ENCODE results near the gene FFAR1.
"Not testable (repeated sequence)": the region's sequence is repeated elsewhere in the genome, so short reads cannot be mapped to it uniquely, and the experiment has no call there.

Gene FFAR1

DNA sequence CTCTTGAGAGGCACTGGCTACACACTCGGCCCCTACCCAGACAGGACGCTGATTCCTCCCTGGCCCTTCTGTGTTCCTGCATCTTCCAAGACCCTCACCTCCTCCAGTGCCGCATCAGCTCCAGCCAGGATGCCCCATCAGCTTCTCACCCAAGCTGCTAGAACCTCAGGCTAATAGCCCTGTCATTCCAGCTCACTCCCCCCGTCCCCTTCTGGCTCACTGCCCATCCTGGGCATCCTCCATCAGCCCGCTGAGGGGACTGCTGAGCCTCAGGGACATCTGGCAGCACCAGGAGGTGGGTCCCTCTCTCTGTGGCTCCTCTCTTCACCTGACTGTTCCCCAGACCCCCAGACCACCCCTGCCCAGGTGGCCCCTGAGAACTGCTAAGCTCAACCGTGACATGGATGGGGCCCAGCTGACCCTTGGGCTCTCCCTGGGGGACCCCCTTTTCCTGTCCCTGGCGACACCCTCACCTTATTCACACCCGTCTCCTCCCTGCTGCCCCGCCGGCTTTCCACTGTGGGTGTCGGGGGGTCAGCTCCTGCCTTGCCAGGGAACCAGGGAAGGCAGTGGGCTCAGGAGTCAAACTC lies 15.4 kb downstream of the FFAR1 start:
- no peak for DNase-seq

DNA sequence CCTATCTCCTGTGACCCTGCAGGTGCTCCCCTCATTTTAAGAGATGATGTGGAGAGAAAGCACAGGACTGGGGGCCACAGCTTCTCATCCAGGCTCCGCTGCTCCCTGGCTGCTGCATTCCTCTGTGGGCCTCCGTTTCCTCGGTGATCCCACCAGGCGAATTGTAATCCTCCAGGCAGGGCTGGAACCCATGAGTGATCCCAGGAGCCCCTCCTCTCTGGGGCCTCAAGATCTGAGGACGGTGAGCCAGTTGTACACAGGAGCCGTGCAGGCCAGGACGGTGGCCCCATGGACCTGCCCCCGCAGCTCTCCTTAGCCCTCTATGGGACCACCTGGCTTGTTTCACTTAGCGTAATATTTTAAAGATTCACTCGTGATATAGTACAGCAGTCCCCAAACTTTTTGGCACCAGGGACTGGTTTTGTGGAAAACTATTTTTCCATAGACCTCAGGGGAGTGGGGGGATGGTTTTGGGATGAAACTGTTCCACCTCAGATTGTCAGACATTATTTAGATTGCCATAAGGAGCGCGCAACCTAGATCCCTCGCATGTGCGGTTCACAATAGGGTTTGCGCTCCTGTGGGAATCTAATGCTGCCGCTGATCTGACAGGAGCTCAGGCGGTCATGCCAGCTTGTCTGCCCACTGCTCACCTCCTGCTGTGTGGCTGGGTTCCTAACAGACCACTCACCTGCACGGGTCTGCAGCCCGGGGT lies 16.2 kb downstream of the FFAR1 start:
- DNase-seq, result no peak

DNA sequence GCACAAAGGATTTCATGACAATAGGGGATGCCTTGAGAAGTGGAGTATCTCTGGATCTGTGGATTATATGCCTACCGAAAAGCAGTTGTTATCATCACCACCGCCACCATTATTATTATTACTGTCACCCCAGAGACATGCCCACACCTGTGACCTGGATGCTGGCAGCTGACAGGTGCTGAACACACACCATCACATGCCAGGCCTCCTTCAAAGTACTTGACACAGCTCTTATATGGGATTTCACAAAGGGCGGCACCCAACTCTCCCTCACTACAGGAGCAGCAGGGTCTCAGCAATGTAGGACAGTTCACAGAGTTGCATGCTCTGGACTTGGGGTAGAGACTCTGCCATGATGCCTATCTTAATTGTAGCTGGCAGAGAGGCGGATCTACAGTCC lies 17.6 kb downstream of the FFAR1 start:
- DNase-seq, result no peak

DNA sequence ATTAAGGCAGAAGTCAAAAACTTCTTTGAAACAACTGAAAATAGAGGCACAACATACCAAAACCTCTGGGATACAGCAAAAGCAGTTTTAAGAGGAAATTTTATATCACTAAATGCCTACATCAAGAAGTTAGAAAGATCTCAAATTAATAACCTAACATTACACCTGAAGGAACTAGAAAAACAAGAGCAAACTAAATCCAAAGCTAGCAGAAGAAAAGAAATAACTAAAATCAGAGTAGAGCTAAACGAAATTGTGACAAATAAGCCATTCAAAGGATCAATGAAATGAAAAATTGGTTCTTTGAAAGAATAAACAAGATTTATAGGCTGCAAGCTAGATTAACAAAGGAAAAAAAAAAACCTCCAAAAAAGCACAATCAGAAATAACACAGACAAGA lies 20.7 kb downstream of the FFAR1 start:
- no peak for DNase-seq

DNA sequence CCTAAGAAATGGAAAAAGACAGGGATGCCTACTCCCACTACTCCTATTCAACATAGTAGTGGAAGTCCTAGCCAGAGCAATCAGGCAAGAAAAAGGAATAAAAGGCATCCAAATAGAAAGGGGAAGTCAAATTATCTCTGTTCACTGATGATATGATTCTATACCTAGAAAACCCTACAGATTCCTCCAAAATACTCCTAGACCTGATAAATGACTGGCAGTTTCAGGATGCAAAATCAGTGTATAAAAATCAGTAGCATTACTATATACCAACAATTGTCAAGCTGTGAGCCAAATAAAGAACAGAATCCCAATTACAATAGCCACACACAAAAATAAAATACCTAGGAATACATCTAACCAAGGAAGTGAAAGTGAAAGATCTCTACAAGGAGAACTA lies 21.8 kb downstream of the FFAR1 start:
- no peak for DNase-seq

DNA sequence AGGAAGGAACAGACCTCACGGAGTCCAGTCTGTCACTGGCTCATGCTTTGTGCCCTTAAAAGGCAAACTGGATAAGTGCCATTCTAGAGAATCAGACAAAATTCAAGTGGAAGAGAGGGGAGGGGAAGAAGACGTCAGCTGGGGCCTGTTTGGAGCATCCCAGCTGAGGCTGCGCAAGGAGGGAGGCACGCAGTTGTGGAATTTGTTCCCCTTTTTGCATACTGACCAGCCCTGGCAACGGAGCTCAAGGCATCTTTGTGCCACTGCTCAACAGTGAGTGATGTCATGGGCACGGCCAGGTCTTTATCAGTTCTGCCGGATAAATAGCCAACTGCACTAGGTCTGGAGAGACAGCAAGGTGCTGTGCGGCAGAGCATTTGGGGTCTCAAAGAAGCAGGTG lies 23.0 kb downstream of the FFAR1 start, which contains the start of gene GPR42:
TSS of gene GPR42 (plus strand) at position 347 of the 400 bp plus-strand sequence. CDS start 292 bp downstream, outside the sequence.
- DNase-seq, result no peak

DNA sequence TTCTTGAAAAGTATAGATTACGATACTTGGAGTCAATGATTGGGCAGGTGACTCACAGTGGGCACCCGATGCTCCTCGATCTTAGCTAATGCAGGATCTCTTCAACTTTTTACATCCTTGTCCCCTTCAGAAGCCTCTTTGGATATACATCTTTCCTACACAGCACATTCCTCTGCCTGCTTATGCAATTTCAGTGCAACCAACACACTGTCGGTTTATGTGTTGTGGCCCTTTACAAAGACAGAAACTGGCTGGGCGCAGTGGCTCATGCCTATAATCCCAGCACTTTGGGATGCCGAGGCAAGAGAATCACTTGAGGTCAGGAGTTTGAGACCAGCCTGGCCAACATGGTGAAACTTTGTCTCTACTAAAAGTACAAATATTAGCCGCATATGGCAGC lies 25.8 kb downstream of the FFAR1 start:
- no peak for DNase-seq

DNA sequence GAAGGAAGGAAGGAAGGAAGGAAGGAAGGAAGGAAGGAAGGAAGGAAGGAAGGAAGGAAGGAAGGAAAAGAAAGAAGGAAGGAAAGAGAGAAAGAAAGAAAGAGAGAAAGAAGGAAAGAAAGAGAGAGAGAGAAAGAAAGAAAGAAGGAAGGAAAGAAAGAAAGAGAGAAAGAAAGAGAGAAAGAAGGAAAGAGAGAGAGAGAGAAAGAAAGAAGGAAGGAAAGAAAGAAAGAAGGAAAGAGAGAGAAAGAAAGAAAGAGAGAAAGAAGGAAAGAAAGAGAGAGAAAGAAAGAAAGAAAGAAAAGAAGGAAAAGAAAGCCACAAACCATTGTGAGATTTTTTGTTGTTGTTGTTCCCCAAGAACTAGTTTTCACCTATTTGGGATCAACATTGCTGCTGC lies 26.3 kb downstream of the FFAR1 start:
- DNase-seq, result not testable (repeated sequence)

DNA sequence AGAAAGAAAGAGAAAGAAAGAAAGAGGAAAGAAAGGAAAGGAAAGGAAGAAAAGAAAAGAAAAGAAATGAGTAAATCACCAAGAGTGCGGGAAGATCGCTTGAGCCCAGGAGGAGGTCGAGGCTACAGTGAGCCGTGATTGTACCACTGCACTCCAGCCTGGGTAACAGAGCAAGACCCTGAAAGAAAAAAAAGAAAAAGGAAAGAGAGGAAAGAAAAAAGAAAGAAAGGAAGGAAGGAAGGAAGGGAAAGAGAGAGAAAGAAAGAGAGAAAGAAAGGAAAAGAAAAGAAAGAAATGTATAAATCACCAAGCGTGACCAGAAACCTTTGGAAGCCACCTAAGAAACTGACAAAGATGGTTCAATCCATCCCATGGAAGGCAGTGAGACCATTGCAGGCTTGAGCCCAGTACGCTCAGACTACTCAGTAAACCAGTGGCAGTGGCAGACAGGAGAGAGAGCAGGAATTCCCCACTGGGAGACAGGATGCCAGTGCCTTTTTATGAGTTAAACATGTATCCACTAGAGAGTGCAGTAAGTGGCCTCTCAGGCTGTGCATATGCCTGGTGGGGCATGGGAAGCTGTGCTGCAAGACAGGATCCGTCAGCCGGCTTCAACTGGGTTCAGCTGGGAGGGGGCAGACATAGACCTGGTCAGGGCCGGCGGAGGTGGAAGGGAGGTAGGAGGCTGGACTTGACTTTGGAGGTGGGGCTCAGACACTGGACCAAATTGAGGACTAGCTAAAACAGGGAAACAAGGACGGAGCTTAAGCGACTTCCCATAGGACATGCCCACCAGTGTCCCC lies 28.0 kb downstream of the FFAR1 start:
- no peak for DNase-seq

DNA sequence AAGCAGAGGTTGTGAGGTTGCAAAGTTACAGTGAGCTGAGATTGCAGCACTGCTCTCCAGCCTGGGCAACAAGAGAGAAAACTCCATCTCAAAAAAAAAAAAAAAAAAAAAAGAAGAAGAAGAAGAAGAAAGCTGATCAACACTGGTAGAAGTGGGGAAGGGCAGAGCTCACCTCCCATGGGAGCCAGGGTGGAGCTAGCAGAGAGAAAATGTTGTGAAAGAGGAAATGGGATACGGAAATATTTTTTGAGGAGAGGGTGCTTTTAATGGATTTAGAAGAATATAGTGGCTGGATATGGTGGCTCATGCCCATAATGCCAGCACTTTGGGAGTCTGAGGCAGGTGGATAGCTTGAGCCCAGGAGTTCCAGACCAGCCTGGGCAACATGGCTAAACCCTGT lies 30.0 kb downstream of the FFAR1 start:
- DNase-seq, result no peak

DNA sequence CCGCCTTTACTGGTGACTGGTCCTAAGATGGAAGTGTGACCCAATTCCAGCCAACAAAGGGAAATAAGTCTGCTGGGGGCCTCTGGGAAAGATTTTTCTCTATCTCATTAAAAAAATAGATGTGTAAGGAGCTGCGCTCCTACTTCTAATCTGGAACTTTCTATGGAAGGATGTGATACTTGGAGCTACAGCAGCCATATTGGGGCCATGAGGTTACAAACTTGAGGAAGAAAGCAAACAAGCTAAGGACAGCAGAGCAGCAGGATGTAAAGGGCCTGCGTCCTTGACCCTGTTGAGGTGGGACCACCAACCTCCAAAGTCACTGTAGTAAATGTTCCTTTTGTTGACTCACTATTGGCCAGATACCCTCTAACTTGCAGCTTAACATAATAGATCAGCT lies 30.7 kb downstream of the FFAR1 start:
- DNase-seq, result no peak

DNA sequence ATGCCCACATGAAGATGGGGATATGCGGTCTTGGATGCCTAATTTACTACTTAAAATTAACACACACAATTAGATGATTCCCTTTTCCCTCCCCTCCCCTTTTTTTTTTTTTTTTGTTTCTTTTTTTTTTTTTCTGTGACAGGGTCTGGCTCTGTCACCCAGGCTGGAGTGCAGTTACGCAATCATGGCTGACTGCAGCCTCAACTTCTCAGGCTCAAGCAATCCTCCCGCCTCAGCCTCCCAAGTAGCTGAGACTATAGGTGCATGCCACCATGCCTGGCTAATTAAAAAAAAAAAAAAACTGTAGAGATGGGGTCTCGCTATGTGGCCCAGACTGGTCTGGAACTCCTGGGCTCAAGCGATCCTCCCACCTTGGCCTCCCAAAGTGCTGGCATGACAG lies 31.8 kb downstream of the FFAR1 start:
- DNase-seq, result not testable (repeated sequence)

DNA sequence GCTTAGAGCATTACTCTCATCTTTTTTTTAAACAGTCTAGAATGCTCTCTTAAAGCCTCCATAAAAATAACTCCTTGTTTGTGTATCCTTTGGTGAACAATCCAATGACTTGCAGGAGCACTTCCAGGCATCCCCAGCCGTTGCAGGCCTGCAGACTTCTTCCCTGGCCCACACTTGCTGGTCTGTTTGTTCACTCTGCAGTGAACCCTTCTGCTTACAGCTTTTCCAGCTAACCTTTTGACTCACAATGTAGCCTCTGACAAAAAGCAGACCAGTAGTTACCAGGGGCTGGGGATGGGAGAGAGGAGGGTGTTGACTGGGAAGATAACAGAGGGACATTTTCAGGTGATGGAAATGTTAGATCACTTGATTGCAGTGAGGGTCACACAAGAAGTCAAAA lies 32.3 kb downstream of the FFAR1 start:
- DNase-seq, result no peak

DNA sequence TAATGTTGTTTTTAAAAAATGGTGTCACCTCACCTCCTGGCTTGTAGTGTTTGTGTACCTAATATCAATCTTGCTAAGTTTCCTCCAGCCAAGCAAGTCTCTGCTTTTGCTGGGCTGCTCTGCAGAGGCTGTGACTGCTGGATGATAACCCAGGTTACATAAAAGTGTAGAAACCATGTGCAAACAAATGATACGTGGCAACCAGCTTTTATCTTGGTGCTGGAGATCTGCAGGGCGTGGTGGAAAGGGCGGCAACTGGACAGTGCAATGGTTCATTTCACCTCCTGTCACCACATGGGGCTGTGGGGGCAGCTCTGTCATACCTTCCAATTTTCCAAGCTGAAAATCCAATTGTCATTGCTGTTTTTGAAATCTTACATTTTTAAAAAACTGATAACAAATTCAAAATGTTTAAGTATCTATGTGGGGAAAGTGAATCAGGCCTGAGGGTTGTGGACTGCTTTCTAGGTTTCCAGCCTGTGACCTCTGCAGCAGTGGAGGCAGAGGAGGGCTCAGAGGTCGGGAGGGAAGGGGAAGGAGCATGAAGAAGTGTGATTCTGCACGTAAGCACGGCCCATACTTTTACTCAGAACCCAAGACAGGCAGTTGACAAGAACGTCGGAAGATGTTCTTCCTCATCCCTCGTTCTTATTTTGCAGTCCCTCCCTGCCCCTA lies 32.9 kb downstream of the FFAR1 start:
- no peak for DNase-seq

DNA sequence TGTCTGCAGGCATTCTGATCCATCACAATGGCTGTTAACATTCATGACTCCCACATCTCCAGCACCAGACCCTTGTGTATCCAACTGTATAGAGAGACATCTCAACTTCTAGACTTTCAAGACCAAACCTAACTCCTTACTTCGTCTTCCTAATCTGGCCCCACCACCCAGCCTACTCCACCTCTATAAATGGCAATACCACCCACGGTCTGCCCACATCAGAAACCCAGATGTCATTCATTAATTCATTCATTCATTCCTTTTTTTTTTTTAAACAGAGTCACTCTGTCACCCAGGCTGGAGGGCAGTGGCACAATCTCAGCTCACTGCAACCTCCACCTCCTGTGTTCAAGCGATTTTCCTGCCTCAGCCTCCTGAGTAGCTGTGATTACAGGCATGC lies 33.6 kb downstream of the FFAR1 start:
- no peak for DNase-seq

DNA sequence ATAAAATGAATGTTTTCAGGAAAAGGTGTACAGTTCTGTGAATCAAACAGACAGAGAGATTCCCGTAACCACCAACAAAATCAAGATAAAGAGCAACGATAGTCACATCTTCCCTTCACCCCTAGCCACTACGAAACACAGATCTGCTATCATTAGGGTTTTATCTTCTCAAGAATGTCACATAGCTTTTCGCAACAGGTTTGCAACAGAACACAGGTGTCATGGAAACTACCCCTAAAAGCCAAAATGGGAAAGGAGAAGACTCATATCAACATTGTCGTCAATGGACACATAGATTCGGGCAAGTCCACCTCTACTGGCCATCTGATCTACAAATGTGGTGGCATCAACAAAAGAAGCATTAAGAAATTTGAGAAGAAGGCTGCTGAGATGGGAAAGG lies 34.2 kb downstream of the FFAR1 start:
- no peak for DNase-seq

DNA sequence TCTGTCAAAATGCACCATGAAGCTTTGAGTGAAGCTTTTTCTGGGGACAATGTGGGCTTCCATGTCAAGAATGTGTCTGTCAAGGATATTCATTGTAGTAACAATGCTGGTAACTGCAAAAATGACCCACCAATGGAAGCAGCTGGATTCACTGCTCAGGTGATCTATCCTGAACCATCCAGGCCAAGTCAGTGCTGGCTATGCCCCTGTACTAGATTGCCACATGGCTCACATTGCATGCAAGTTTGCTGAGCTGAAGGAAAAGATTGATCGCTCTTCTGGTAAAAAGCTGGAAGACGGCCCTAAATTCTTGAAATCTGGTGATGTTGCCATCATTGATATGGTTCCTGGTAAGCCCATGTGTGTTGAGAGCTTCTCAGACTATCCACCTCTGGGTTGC lies 35.8 kb downstream of the FFAR1 start:
- no peak for DNase-seq

DNA sequence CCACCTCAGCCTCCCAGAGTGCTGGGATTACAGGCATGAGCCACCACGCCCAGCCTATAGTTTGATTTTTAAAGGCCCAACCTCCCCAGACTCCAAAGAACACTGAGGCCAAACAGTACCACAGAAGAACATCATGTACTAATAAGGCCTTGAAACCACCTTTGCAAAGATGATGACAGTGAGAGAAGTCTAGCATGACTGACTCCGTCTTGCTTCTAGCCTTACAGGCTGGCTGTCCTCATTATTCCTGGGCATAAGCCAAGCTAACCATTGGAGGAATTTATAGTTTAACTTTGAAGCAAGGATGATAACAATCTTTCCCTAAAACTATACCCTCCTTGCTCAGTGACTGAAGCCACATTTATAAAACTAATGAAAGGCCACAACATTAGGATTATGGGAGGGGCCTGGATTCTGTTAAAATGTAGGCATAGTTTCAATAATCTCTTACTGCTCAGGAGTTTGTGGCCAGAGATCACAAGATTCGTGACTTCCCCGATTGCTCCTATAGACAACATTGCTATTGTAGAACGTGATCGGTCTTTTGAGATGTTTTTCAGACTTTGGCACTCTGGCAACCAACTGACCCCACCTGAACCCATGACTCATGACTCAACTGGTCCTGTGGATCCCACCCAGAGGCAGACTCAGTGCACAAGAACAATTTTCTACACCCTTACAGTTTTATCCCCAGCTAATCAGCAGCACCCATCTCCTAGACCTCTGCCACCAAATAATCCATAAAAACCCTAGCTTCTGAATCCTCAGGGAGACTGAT lies 40.8 kb downstream of the FFAR1 start:
- no peak for DNase-seq

DNA sequence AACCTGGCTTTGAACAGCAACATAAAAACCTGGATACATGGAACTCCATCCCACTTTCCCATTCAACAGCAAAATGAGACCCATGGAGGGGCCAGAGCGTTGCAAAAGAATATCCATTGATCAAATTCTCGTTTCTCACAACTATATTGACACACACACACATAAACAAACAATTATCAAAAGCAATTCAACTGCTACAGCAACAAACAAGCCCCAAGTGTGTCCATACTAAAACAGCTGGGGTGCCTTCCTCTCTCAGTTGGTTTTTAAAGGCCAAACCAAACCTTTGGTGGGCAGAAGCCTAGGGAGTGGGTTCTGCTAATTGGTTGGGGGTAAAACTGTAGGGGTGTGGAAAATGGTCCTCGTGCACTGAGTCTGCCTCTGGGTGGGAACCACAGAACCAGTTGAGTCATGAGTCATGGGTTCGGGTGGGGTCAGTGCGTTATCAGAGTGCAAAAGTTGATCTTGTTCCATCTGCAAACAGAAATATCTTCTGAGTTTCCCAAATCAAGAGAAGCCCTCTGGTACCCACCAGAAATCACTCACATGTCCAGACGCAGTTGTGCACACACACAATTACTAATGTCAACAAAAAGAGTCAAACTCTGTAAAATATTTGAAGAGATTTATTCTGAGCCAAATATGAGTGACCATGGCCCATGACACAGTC lies 41.6 kb downstream of the FFAR1 start:
- no peak for DNase-seq

DNA sequence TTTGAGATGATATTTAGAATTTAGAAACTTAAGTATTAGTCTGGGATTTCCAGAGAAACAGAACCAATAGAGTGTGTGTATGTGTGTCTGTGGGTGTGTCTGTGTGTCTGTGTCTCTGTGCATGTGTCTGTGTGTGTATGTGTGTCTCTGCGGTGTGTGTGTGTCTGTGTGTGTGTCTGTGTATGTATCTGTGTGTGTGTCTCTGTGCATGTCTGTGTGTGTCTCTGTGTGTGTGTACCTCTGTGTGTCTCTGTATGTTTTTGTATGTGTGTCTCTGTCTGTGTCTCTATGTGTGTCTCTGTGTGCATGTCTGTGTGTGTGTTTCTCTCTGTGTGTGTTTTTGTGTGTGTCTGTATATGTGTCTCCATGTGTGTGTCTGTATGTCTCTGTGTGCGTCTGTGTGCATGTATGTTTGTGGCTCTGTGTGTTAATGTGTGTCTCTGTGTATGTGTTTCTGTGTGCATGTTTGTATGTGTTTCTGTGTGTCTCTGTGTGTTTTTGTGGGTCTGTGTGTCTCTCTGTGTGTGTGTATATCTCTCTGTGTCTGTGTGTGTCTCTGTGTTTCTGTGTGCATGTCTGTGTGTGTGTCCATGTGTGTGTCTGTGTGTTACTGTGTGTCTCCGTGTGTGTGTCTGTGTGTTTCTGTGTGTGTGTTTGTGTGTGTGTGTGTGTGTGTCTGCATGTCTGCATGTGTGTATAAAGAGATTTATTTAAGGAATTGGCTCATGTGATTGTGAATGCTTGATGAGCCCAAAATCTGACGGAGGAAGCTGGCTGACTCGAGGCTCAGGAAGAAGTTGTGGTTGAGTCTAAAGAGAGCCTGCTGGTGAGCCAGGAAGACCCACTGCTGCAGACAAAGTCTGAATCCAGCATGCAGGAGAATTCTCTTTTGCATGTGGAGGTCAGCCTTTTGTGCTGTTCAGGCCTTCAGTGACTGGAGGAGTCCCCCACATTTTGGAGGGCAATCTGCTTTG lies 45.3 kb downstream of the FFAR1 start:
- DNase-seq, result no peak
